NT2/D1 (cell line): Measurements from ENCODE around the gene GBP5.

Source experiments
- DNase-seq: peaks from one replicate; pipeline ENCODE4 v3.0.0-alpha.2; 2011; ENCODE audit warnings: low read depth, low spot score
- H3K27me3 ChIP-seq: 2 replicates; pipeline ENCODE4 v1.6.0; 2011; ENCODE audit warnings: mild to moderate bottlenecking; ENCODE audit not compliant: insufficient read length, insufficient read depth
- H3K36me3 ChIP-seq: 2 replicates; pipeline ENCODE4 v1.6.1; 2011; ENCODE audit warnings: mild to moderate bottlenecking, low read length, mixed read lengths; ENCODE audit not compliant: insufficient read depth, insufficient read length
- H3K4me1 ChIP-seq: 2 replicates; pipeline ENCODE4 v1.5.1; 2011; ENCODE audit not compliant: insufficient read depth, insufficient read length
- H3K4me3 ChIP-seq: 2 replicates; pipeline ENCODE4 v1.5.1; 2011; ENCODE audit warnings: low read depth; ENCODE audit not compliant: insufficient read length
- H3K9ac ChIP-seq: 2 replicates; pipeline ENCODE4 v1.6.0; 2011; ENCODE audit warnings: low read depth; ENCODE audit not compliant: insufficient read length
- H3K9me3 ChIP-seq: 2 replicates; pipeline ENCODE4 v1.5.1; 2011; ENCODE audit warnings: mild to moderate bottlenecking, low read length; ENCODE audit not compliant: insufficient read depth
- SUZ12 ChIP-seq: IDR thresholded peaks from 2 replicates; pipeline ENCODE4 v1.6.1; 2011; ENCODE audit not compliant: insufficient read length, insufficient read depth; ENCODE audit errors: extremely low read depth
- YY1 ChIP-seq: IDR thresholded peaks from 2 replicates; pipeline ENCODE4 v1.6.1; 2011; ENCODE audit not compliant: insufficient read length, insufficient read depth
- ZNF274 ChIP-seq: IDR thresholded peaks from 2 replicates; pipeline ENCODE4 v1.6.1; 2011; ENCODE audit warnings: mild to moderate bottlenecking, low read depth, low read length

The GBP5 gene

DNA sequence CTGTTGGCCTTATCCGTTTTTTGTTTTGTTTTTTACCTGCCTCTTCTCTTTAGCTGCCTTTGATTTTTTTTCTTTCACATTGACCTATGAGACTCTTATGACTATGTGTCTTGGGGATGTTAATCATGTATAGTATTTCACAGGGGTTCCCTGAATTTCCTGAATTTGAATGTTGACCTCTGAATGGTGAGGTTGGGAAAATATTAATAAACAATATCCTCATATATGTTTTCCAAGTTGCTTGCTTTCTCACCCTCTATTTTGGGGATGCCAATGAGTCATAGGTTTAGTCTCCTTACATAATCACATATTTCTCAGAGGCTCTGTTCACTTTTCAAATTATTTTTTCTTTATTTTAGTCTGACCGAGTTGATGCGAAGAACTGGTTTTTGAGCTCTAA is 29.6 kb downstream of the GBP5 start:
- no peak for TF ChIP-seq YY1
- no peak for TF ChIP-seq ZNF274
- TF ChIP-seq SUZ12: no peak

More for the DNA sequence above, 29.6 kb downstream of the GBP5 start:
- Histone ChIP-seq H3K36me3 (no peaks in the 10 kb centered on the region), H3K27me3 (no peaks in the 10 kb centered on the region), H3K4me1 (no peaks in the 10 kb centered on the region), H3K4me3 (no peak overlapping the region), H3K9ac (no peak overlapping the region), H3K9me3 (no peaks in the 10 kb centered on the region)
- DNase-seq: no peak
